C4-2B (cell line): ENCODE results near the gene SNTG2.

Source experiments
- ZFX ChIP-seq: fragments of 450-650 bp; IDR thresholded peaks from 2 replicates; pipeline ENCODE4 v1.6.1; 2017
- TF ChIP-seq, protein P1 (sequence below): fragments of 450-650 bp; conservative IDR thresholded peaks from 2 replicates; pipeline ENCODE4 v1.5.1; 2017; ENCODE audit warnings: mild to moderate bottlenecking

DNA sequence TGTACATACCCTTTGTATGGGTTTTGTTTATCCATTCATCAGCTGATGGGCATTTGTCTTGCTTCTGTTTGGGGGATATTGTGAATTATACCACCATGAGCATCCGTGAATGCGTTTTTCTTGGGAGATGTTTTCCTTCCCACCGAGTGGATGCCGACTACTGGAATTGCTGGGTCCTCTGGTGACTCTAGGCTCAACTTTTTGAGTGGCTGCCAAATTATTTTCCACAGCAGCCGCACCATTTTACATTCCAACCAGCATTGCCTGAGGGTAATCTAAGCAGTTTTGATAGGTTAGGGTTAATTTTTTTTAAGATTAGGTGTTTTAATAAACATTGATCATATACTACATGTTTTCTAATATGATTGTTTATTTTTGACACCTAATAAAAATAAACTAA is 220.1 kb downstream of the SNTG2 start:
- TF ChIP-seq, protein P1, sequence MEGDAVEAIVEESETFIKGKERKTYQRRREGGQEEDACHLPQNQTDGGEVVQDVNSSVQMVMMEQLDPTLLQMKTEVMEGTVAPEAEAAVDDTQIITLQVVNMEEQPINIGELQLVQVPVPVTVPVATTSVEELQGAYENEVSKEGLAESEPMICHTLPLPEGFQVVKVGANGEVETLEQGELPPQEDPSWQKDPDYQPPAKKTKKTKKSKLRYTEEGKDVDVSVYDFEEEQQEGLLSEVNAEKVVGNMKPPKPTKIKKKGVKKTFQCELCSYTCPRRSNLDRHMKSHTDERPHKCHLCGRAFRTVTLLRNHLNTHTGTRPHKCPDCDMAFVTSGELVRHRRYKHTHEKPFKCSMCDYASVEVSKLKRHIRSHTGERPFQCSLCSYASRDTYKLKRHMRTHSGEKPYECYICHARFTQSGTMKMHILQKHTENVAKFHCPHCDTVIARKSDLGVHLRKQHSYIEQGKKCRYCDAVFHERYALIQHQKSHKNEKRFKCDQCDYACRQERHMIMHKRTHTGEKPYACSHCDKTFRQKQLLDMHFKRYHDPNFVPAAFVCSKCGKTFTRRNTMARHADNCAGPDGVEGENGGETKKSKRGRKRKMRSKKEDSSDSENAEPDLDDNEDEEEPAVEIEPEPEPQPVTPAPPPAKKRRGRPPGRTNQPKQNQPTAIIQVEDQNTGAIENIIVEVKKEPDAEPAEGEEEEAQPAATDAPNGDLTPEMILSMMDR: no peak
- no peak for TF ChIP-seq ZFX
